BLaER1 treated with 17β-estradiol and CSF1 and Interleukin-3, amounts not matched to agents 10 nM and 100 nM (cell line): Measurements from ENCODE around the gene FRMD6.

Source experiments
- H3K27ac ChIP-seq, 11 experiments: shearing (Covaris generic); formaldehyde crosslinking; 2 replicates each; pipeline ENCODE4 v1.8.1; 2022
- H3K27me3 ChIP-seq, 11 experiments: shearing (Covaris generic); formaldehyde crosslinking; 2 replicates each; pipeline ENCODE4 v1.8.1; 2022
- H3K36me3 ChIP-seq, 11 experiments: shearing (Covaris generic); formaldehyde crosslinking; 2 replicates each; pipeline ENCODE4 v1.8.1; 2022
- H3K4me1 ChIP-seq, 10 experiments: shearing (Covaris generic); formaldehyde crosslinking; 2 replicates each; pipeline ENCODE4 v1.8.1; 2022
- H3K4me2 ChIP-seq, 11 experiments: shearing (Covaris generic); formaldehyde crosslinking; 2 replicates each; pipeline ENCODE4 v1.8.1; 2022
- H3K4me3 ChIP-seq, 10 experiments: shearing (Covaris generic); formaldehyde crosslinking; 2 replicates each; pipeline ENCODE4 v1.8.1; 2022
- H3K9ac ChIP-seq, 11 experiments: shearing (Covaris generic); formaldehyde crosslinking; 2 replicates each; pipeline ENCODE4 v1.8.1; 2022
- H3K9me3 ChIP-seq, 11 experiments: shearing (Covaris generic); formaldehyde crosslinking; replicated peaks in 1 of 11; 2 replicates each; pipeline ENCODE4 v1.8.1; 2022
- H4K20me1 ChIP-seq, 11 experiments: shearing (Covaris generic); formaldehyde crosslinking; 2 replicates each; pipeline ENCODE4 v1.8.1; 2022
- Cebpa-rat ChIP-seq, 11 experiments: shearing (Covaris generic); IDR thresholded peaks; 2 replicates each; pipeline ENCODE4 v1.8.1; 2022

The FRMD6 gene

DNA sequence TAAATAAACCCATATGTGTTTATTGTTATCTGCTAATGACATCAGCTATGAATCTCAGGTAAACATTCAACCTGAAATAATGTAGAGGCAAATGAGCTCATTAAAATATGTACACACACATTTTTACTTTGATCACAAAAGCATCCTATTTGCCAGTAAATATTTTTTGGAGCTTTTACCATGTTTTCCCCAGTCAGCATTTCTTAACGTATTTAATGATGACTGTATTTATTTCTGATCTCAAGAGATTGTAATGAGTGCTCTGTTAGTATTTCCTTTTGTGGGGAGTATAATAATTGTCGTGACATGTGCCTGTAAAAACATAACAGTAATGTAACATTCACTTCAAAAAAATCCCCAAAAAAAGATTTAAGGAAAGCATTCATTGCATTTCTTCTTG is 52.1 kb downstream of the FRMD6 start:
- Histone ChIP-seq H3K27ac (no peak overlapping the region), H3K4me1 (no peaks in the 10 kb centered on the region), H3K9ac (no peak overlapping the region), H3K9me3 (no peaks in the 10 kb centered on the region), H3K36me3 (no peaks in the 10 kb centered on the region), H3K4me2 (no peak overlapping the region), H4K20me1 (no peaks in the 10 kb centered on the region), H3K27me3 (no peaks in the 10 kb centered on the region), H3K4me3 (no peak overlapping the region)
- TF ChIP-seq Cebpa-rat (IDR thresholded peaks at IDR 0.05) = no peak

DNA sequence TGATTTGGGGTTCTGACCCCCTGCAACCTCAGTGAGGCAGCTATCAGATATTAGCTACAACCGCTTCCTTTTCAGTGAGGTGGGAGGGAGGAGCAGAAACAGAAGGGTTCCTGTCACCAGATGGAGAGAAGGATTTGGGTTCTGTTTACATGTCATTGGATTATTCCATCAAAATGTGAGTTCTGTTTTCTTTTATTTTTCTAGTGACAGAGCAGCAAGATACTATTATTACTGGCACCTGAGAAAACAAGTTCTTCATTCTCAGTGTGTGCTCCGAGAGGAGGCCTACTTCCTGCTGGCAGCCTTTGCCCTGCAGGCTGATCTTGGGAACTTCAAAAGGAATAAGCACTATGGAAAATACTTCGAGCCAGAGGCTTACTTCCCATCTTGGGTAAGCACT is 52.8 kb downstream of the FRMD6 start:
- no peak overlapping the region for H3K9ac ChIP-seq
- H3K4me1 ChIP-seq = no peaks in the 10 kb centered on the region
- no peak overlapping the region for H3K4me3 ChIP-seq
- no peaks in the 10 kb centered on the region for H3K9me3 ChIP-seq
- H3K27me3 ChIP-seq = no peaks in the 10 kb centered on the region
- H3K27ac ChIP-seq = no peak overlapping the region
- TF ChIP-seq Cebpa-rat (IDR thresholded peaks at IDR 0.05) = no peak
- H4K20me1 ChIP-seq = no peaks in the 10 kb centered on the region
- no peak overlapping the region; a peak in 1 of 22 replicates for H3K4me2 ChIP-seq
- no peaks in the 10 kb centered on the region for H3K36me3 ChIP-seq

DNA sequence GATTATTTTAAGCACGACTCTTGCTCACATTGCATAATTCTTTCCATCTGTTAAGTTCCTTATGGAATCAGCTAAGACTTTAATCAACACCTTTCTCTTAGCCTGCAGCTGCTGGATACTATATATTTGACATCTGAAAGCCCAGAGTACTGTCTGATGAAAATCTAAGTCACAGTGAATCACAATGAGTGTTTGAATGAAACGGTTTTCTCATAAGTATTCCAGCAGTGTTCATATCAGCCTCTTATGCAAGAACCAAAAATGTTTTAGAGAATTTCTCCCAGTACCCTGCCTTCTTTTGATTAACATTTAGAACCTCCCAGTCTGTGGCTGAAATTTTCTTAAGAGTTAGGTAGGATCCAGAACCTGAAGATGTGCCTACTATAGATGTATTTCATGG is 55.6 kb downstream of the FRMD6 start:
- H3K4me2 ChIP-seq = no peak overlapping the region

DNA sequence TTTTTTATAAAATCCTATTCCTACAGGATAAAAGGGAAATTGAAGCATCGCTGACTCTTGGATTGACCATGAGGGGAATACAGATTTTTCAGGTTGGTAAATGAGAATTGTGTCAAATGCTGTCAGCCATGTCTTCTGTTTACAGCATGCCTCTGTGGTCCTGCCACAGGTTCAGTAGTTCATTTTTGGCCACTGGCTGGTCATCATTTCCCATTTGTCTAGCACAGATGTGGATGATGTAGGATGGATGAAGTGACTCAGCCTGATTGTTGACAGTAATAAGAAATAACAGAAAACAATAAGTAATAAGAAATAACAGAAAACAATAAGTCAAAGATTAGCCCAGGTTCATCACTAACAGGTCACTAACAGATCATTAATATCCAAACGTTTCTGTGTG is 59.8 kb downstream of the FRMD6 start:
- Histone ChIP-seq H3K36me3 (no peaks in the 10 kb centered on the region), H3K4me2 (no peak overlapping the region), H3K9me3 (no peaks in the 10 kb centered on the region), H3K27me3 (peaks cover 0 to 19% (median 0%) of the 10 kb centered on the region in 11 experiments; a peak in 1 of 22 replicates), H3K4me3 (no peak overlapping the region), H4K20me1 (no peaks in the 10 kb centered on the region), H3K27ac (no peak overlapping the region), H3K9ac (no peak overlapping the region), H3K4me1 (no peaks in the 10 kb centered on the region)
- no peak for TF ChIP-seq Cebpa-rat (IDR thresholded peaks at IDR 0.05)

More for the DNA sequence above, 55.6 kb downstream of the FRMD6 start:
- H3K9ac ChIP-seq = no peak overlapping the region
- H3K27ac ChIP-seq = no peak overlapping the region
- TF ChIP-seq Cebpa-rat (IDR thresholded peaks at IDR 0.05) = no peak
- no peaks in the 10 kb centered on the region for H4K20me1 ChIP-seq
- no peaks in the 10 kb centered on the region for H3K36me3 ChIP-seq
- no peaks in the 10 kb centered on the region for H3K27me3 ChIP-seq
- H3K9me3 ChIP-seq = no peaks in the 10 kb centered on the region
- no peaks in the 10 kb centered on the region for H3K4me1 ChIP-seq
- no peak overlapping the region for H3K4me3 ChIP-seq

DNA sequence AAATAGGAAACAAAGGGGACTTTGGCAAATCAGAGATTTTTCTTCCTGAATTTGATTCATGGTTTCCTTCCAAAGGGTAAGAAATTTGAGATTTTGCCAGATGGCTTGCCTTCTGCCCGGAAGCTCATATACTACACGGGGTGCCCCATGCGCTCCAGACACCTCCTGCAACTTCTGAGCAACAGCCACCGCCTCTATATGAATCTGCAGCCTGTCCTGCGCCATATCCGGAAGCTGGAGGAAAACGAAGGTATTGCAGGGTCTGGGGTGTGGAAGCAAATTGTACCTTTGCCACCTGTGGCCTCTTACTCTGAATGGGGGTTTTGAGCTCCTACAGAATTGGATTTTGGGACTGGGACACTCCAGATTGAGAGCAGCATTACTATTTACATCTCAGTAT is 63.5 kb downstream of the FRMD6 start:
- Histone ChIP-seq H3K9me3 (peaks cover 0 to 10% (median 0%) of the 10 kb centered on the region in 11 experiments; a peak in 3 of 22 replicates), H3K4me2 (no peak overlapping the region), H4K20me1 (no peaks in the 10 kb centered on the region), H3K4me3 (no peak overlapping the region), H3K36me3 (0 out of 22 replicates have a peak, but pooled peaks cover 0 to 4% (median 0%) of the 10 kb centered on the region in 11 experiments), H3K9ac (no peak overlapping the region), H3K27ac (no peak overlapping the region), H3K27me3 (peaks cover 0 to 56% (median 0%) of the 10 kb centered on the region in 11 experiments; a peak in 4 of 22 replicates), H3K4me1 (no peaks in the 10 kb centered on the region)
- no peak for TF ChIP-seq Cebpa-rat (IDR thresholded peaks at IDR 0.05)

DNA sequence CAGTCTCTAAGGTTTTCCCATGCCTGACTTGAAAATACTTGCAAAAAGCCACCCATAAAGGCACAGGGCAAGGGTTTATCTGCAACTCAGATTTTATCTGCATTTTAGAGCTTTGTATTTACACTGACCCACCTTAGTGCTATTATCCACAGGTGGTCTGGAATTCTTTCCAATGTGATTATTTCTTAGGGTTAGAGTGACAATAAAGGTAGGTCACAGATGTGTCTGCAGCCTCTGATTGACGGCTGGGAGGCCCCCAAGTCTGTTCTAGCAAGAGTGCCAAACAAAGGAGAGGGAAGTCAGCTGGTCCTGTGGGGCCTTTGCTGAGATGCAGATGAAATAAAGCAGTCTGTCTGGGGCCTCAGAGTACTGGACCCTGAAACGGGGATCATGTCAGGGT is 64.0 kb downstream of the FRMD6 start:
- Histone ChIP-seq H3K4me2 (no peak overlapping the region), H3K4me3 (no peak overlapping the region), H3K27ac (no peak overlapping the region), H3K36me3 (0 out of 22 replicates have a peak, but pooled peaks cover 0 to 4% (median 0%) of the 10 kb centered on the region in 11 experiments), H3K9me3 (peaks cover 0 to 15% (median 0%) of the 10 kb centered on the region in 11 experiments; a peak in 3 of 22 replicates), H3K4me1 (no peaks in the 10 kb centered on the region), H3K27me3 (peaks cover 0 to 61% (median 0%) of the 10 kb centered on the region in 11 experiments; a peak in 4 of 22 replicates), H3K9ac (no peak overlapping the region), H4K20me1 (no peaks in the 10 kb centered on the region)
- no peak for TF ChIP-seq Cebpa-rat (IDR thresholded peaks at IDR 0.05)

DNA sequence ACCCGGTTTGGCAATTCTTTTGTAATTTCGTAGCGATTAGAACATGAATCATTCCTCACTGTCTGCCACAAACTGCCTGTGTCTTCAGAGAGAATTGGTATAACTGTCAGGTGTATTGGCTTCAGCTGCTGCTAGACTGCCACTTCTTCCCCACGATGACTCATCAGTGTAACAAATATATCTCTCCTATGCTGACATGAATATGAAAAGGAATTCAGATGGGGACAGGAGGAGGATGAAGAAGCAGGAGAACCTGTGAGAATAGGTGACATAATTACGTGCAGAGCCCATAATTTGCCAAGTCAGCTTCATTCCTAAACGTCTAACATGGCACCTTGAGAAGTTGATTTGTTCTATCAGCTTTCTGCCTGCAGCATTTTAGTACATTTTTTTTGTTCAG is 64.9 kb downstream of the FRMD6 start:
- no peak overlapping the region for H3K9ac ChIP-seq
- no peak overlapping the region for H3K4me3 ChIP-seq
- no peaks in the 10 kb centered on the region for H4K20me1 ChIP-seq
- H3K36me3 ChIP-seq = 0 out of 22 replicates have a peak, but pooled peaks cover 0 to 4% (median 0%) of the 10 kb centered on the region in 11 experiments
- H3K27ac ChIP-seq = no peak overlapping the region
- peaks cover 0 to 65% (median 0%) of the 10 kb centered on the region in 11 experiments; a peak in 4 of 22 replicates for H3K27me3 ChIP-seq
- no peak overlapping the region for H3K4me2 ChIP-seq
- no peaks in the 10 kb centered on the region for H3K4me1 ChIP-seq
- TF ChIP-seq Cebpa-rat (IDR thresholded peaks at IDR 0.05) = no peak
- H3K9me3 ChIP-seq = peaks cover 0 to 15% (median 0%) of the 10 kb centered on the region in 11 experiments; a peak in 3 of 22 replicates

DNA sequence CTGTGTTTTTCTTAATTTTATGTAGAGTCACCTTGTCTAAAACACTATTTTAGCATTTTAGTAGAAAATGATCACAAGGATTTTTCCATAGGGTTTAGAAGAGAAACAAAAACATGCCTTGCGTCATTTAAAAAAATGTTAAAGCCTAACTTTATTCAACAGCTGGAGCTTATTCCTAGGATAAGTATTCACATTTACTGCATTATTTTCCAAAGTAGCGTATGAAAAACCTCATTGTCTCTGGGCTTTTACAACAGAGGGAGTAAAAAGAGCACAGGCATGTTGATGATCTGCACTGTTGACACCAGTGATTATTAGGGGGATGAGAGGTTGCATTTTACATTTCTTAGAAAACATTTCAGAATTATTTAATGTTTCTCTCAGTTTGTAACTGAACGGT is 66.1 kb downstream of the FRMD6 start:
- Histone ChIP-seq H3K27ac (no peak overlapping the region), H3K4me2 (no peak overlapping the region), H3K27me3 (peaks cover 0 to 77% (median 0%) of the 10 kb centered on the region in 11 experiments; a peak in 4 of 22 replicates), H4K20me1 (no peaks in the 10 kb centered on the region), H3K4me1 (no peaks in the 10 kb centered on the region), H3K36me3 (0 out of 22 replicates have a peak, but pooled peaks cover 0 to 4% (median 0%) of the 10 kb centered on the region in 11 experiments), H3K4me3 (no peak overlapping the region), H3K9me3 (peaks cover 0 to 15% (median 0%) of the 10 kb centered on the region in 11 experiments; a peak in 3 of 22 replicates), H3K9ac (no peak overlapping the region)
- TF ChIP-seq Cebpa-rat (IDR thresholded peaks at IDR 0.05) = no peak

DNA sequence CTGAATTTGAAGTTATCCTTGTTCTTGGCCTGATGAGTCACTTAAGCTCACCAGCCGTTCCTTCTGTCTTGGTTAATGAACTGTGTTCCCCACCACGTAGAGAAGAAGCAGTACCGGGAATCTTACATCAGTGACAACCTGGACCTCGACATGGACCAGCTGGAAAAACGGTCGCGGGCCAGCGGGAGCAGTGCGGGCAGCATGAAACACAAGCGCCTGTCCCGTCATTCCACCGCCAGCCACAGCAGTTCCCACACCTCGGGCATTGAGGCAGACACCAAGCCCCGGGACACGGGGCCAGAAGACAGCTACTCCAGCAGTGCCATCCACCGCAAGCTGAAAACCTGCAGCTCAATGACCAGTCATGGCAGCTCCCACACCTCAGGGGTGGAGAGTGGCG is 68.2 kb downstream of the FRMD6 start:
- H3K27ac ChIP-seq = no peak overlapping the region
- H3K4me1 ChIP-seq = no peaks in the 10 kb centered on the region
- H3K4me3 ChIP-seq = no peak overlapping the region
- peaks cover 0 to 91% (median 0%) of the 10 kb centered on the region in 11 experiments; a peak in 6 of 22 replicates for H3K27me3 ChIP-seq
- H3K36me3 ChIP-seq = 0 out of 22 replicates have a peak, but pooled peaks cover 0 to 4% (median 0%) of the 10 kb centered on the region in 11 experiments
- H4K20me1 ChIP-seq = no peaks in the 10 kb centered on the region
- H3K9me3 ChIP-seq = peaks cover 0 to 15% (median 0%) of the 10 kb centered on the region in 11 experiments; a peak in 3 of 22 replicates
- TF ChIP-seq Cebpa-rat (IDR thresholded peaks at IDR 0.05) = no peak
- H3K9ac ChIP-seq = no peak overlapping the region
- no peak overlapping the region for H3K4me2 ChIP-seq

DNA sequence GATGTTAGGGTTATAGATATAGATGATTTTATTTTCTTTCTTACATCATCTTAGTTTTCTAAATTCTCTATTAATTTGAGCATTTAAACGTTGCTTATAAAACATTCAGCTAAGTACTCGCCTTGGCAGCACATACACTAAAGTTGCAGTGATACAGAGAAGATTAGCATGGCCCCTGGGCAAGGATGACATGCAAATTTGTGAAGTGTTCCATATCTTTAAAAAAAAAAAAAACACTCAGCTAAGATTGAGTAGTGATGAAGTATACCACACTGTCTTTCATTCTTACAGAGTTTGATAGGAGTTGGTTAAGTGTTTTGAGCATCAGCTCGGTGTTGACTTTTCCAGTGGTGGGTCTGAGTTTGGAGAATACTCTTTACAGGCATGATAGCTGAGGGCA is 72.3 kb downstream of the FRMD6 start:
- no peak overlapping the region for H3K4me3 ChIP-seq
- no peak overlapping the region for H3K9ac ChIP-seq
- H3K27me3 ChIP-seq = peaks cover 0 to 92% (median 0%) of the 10 kb centered on the region in 11 experiments; a peak in 7 of 22 replicates
- no peak overlapping the region for H3K27ac ChIP-seq
- peaks cover 0 to 6% (median 0%) of the 10 kb centered on the region in 10 experiments; a peak in 3 of 20 replicates for H3K4me1 ChIP-seq
- TF ChIP-seq Cebpa-rat (IDR thresholded peaks at IDR 0.05) = no peak
- H3K36me3 ChIP-seq = 0 out of 22 replicates have a peak, but pooled peaks cover 0 to 4% (median 0%) of the 10 kb centered on the region in 11 experiments
- H3K9me3 ChIP-seq = peaks cover 0 to 15% (median 0%) of the 10 kb centered on the region in 11 experiments; a peak in 3 of 22 replicates
- H3K4me2 ChIP-seq = no peak overlapping the region
- H4K20me1 ChIP-seq = no peaks in the 10 kb centered on the region; a peak in 2 of 22 replicates
